Lower leg skin (tissue), 3 donors: ENCODE data around the gene EHD4.

Experiments used
- POLR2A ChIP-seq, 2 donors: fragments of 450-650 bp; IDR thresholded peaks; one replicate each; pipeline ENCODE4 v1.6.1; 2016 to 2017; ENCODE audit warnings: antibody characterized with exemption in 2 of 2, mild to moderate bottlenecking in 1 of 2, moderate library complexity in 1 of 2
- TF ChIP-seq, protein P1 (sequence below), 3 donors: fragments of 450-650 bp; IDR thresholded peaks; one replicate each; pipeline ENCODE4 v1.5.1; 2016; ENCODE audit warnings: antibody characterized with exemption in 3 of 3, mild to moderate bottlenecking in 3 of 3, moderate library complexity in 2 of 3

DNA sequence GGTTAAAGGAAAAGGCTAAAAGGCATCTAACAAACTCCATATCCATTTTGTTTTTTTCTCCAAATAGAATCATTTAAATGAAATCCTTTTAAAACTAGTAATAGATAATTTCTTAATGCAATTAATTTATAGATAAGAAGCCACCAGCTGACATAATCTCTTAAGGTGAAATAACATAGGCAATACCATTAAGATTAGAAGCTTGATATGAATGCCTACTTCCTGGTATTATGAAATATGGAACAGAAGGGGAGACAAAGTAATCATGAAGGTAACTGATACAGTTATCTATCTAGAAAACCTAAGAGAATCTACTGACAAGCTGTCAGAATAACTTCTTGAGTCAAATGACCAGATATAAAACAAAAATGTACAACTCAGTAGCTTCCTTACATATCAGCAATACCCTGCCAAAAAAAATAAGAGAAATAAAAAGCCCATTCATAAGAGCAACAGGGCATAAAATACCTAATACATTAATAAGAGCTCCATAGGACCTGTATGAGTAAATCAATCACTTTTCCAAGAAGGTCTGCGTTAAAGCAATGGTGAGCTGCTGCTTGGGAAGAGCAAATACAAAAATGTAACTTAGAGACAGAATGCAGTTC is 10.7 kb downstream of the EHD4 start:
- TF ChIP-seq, protein P1, sequence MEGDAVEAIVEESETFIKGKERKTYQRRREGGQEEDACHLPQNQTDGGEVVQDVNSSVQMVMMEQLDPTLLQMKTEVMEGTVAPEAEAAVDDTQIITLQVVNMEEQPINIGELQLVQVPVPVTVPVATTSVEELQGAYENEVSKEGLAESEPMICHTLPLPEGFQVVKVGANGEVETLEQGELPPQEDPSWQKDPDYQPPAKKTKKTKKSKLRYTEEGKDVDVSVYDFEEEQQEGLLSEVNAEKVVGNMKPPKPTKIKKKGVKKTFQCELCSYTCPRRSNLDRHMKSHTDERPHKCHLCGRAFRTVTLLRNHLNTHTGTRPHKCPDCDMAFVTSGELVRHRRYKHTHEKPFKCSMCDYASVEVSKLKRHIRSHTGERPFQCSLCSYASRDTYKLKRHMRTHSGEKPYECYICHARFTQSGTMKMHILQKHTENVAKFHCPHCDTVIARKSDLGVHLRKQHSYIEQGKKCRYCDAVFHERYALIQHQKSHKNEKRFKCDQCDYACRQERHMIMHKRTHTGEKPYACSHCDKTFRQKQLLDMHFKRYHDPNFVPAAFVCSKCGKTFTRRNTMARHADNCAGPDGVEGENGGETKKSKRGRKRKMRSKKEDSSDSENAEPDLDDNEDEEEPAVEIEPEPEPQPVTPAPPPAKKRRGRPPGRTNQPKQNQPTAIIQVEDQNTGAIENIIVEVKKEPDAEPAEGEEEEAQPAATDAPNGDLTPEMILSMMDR (IDR thresholded peaks at IDR 0.05): no peak
- no peak for TF ChIP-seq POLR2A (IDR thresholded peaks at IDR 0.05)
